Muscle of arm (tissue), 12 donors: ENCODE data around the gene FAM53B. TPM values are rescaled to one million over a fixed set of nuclear protein-coding genes. Genes with fewer than 3 reads are reported as not detected.

ENCODE experiments used
- DNase-seq: peaks from one replicate; pipeline ENCODE4 v3.0.0-alpha.2; 2013
- polyA plus RNA-seq, 12 donors: library from polyadenylated mRNA; unstranded; fragments of 120-200 nt; gene quantifications; one replicate each; pipeline ENCODE4 v1.2.1, GENCODE V29; 2013; ENCODE audit not compliant: insufficient read length in 12 of 12

The FAM53B gene
- polyA plus RNA-seq, 12 donors: 18.3 to 30.3 (median 21.7) TPM; not detected in 1

GRCh38 chr10:124681626-124682552, 62.3 kb downstream of the FAM53B start:
- DNase-seq: no peak

DNA sequence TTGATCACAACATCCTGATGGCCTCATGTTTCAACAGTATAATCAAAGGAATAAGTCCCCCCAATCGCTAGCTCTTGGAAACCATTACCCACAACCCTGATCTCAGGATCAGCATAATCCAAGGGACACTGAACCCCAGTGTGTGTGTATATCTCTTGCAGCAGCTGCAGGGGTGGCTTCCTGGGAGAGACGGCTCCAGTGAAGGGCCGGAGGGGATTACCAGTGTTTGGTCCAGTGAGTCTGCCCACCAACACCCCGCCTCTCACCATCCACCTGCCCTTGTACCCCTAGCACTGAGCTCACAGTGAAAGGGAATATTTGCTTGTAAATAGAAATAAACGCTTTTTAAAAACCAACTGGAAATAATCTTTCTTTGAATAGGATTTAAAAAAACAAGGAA, 63.1 kb downstream of the FAM53B start:
- DNase-seq: no peak

- no peak for DNase-seq
Measured at GRCh38 chr10:124680675-124681074, 63.5 kb downstream of the FAM53B start.

- no peak for DNase-seq
Measured at GRCh38 chr10:124679401-124679800, 64.8 kb downstream of the FAM53B start.

GRCh38 chr10:124678557-124679240, 65.5 kb downstream of the FAM53B start:
- DNase-seq: no peak

DNA sequence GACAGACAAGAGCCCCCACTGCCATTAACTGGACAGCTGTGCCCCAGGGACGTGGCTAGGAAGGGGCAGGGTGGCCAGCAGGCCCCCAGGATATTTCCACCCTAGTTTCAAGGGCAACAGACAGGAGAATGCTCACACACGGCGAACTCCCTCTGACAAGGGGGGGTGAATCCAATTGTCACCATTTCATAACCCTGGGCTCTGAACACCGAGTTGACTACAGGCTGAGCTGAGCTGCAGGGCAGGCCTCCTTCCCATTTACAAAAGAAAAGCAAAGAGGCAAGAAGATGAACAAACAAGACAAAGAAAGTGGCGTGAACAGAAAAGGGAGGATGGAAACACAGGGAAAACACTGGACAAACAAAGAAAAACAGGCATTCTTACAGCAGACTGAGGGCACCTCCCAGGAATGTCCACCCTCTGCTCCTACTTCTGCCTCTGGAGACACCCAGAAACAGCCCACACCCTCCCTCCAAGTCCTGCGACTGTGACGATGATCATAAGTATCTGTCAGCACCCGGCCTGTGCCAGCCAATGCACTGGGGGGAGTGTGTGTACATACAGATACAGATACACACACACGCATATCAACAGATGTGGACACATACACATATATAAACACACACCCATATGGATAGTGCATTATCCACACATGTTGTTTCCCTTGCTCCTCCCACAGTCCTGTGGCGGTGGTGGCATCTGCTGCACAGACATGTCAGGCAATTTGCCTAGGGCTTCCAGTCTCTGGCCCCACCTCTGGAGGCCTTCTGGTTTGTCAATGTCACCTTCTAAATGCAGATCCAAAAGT, 66.2 kb downstream of the FAM53B start:
- DNase-seq: no peak

- DNase-seq: peak; percentile 55
Measured at GRCh38 chr10:124677293-124677699, 66.9 kb downstream of the FAM53B start.

DNA sequence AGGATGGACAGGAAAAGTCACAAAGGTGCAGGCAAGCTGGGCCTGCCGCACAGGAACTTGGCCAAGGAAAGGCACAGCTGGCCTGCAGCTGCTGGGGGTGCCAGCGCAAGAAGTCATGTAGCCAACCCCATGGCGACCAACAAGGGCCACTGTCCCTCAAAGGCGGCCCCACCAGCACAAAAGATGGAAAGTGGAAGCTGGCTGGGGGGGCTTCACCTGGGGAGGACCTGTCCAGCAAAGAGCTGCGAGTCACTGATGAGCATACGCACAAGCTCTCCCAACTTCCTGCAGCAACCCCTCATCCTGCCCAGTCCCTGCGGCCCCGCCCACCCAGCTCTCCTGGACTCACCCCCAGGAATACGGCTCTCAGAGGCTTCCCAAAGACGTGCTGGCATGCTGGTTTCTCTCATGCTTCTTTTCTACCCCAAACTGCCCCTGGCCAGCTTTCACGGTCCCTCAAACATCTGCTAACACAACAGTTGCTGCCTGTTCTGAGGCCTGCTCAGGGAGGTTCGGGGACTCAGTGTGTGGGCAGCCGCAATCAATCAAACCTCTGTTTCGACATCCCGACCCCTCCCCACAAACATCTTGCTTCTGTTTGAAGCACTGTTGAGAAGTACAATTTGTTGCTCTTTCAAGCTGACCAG, 67.6 kb downstream of the FAM53B start:
- no peak for DNase-seq

- DNase-seq: no peak
Measured at GRCh38 chr10:124675824-124676223, 68.4 kb downstream of the FAM53B start.

DNA sequence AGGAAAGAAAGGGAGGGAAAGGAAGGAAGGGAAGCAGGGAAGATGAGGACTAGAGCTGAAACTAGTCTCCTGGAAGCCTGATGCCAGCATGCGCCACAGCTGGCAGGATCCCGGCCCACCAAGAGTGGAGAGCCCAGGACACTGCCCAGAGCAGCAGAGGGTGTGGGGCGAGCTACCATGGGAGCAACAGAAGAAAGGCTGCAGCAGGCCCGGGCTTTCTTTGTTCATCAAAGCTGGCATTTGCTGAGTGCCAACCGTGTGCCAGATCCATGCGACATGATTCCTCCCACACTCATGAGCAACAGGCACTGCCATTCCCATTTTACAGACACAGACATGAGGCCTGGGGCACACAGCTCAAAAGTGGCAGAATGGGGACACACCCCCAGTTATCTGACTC, 68.9 kb downstream of the FAM53B start:
- no peak for DNase-seq

- DNase-seq: no peak
Measured at GRCh38 chr10:124674768-124675222, 69.4 kb downstream of the FAM53B start.

DNA sequence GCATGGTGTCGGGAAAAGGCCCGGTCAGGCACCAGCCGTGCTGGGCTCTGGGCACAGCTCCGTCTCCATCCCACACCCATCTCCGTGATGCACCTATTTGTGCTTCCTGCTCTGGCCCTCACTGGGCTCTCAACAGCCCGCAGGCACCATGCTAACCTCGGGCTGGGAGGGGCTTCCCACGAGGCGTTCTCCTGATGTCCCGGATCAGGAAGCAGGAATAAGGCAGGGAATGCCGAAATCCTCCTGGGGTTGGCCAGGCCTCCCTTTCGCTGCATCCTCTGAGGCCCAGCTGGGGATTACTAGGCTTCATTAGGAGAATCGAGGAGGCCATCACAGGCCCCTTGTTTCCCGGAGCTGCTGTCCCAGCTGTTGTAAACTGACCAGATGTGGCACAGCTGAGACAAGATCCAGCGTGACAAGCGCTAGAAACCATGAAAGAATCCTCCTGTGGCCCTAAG, 72.0 kb downstream of the FAM53B start:
- DNase-seq: no peak

DNA sequence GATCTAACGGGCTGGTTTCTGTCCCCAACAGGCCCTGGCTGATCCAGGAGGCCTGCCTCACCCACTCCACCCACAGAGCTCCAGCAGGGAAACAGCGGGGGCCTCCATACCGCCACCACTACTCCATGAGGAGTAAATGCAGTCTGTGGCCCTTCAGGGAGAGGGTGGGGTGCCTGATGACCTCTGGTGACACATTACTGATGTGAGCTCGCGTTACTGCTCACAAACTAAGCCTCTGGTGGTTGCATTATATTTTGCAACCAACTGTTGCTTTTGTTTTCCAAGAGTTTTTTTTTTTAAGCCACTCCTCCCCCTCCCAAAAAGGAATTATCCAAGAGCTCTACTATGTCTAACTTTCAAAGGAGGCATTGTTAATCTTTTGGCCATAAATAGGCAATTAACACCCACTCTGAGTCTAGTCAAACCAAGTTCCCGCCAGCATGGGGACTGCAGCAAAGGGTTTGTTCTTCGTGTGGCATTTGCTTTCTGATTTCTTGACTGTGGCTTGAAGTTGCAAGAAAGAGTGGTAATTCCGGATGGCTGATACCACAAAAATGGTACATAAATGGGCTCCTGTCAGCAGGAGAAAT, 72.6 kb downstream of the FAM53B start:
- DNase-seq: no peak

GRCh38 chr10:124670849-124671248, 73.3 kb downstream of the FAM53B start:
- no peak for DNase-seq

DNA sequence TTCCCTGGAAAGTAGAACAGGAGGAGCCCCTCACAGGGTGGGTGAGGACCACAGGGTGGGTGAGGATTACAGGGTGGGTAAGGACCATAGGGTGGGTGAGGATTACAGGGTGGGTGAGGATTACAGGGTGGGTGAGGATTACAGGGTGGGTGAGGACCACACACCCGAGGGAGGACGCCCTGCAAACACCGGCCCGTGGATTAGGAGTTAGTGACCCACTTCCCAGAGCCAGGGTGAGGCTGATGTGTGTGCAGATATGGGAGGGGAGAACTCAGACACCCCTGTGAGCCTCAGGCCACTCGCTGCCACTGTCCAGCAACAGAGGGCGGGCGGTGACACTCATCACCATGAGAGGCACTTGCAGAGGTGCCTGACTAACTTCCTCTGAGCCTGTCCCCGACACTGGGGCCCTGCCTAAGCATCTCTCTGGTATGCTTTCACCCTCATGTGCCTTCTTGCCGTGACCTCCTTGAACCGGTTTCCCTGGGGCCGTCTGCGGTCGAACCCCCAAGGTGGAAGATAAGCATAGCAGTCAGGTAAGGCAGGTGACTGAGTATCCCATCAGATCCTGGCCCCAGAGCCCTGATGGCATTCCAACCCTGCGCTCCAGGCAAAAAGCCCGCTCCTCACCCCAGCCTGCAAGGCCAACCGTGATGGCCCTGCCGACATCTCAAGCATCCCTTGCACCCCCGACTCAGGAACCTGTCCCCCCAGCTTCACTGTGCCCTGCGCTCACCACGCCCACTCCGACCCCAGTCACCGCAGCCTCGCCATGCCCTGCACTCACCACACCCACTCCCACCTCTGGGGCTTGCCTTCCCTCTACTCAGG, 74.1 kb downstream of the FAM53B start:
- no peak for DNase-seq

DNA sequence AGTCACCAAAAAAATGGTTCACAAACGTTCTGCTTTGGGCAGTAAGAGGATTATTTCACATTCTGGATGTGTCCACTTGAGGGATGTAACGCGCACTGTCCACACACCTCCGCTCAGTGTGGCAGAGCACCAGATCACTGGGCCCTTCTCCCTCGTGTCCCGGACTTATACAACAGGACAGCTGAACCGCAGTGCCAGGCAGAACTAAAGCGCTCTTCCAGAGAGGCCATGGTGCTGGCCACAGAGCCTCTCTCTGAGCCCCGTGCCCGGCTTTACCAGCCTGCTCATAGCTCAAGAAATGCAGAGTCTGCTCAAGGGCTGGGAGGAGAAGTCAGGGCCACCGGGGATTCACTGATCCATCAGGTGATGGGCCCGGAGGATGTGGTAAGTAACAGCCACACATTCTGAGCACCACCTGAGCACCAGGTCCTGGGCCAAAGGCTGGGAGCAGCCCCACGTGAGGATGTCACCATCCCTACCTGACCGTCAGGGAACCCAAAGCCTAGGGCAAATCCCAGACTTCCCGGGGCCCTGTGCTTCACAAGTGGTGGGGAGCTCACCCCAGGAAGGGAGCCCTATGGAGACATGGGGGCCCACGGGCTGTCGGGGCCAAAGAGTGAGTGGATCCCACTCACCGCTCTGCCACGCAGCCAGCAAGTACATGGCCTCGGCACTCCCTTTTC, 74.9 kb downstream of the FAM53B start:
- no peak for DNase-seq

DNA sequence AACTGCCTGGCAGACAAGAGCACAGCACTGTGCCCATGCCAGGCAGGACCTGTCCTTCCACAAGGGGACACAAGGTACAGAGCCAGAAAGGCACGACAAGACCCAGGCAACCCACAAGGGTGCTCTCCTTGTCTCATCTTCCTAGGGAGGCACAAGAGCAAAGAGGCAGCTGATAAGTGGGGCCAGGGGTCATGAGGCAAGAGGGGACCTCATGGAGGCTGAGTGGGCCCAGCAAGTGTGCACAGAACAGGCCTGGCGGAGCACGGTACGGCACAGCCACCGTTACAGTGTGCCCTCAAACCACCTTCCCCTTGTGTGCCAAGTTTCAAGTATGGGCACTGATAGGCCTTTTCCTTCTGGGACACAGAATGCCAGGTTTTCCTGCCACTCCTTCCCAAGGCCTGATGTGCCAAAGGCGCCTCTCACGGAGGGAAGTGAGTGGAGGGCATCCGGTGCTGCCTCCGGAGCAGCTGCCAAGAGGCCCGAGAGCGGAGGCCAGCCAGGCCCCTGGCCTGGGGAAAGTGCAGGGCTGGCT, 75.6 kb downstream of the FAM53B start:
- no peak for DNase-seq

GRCh38 chr10:124667425-124668345, 76.5 kb downstream of the FAM53B start:
- no peak for DNase-seq
